HT-29 (cell line): ENCODE results near the gene STYXL2. TPM values are rescaled to one million over a fixed set of nuclear protein-coding genes. Genes with fewer than 3 reads are reported as not detected.

Experiments used
- DNase-seq: peaks from one replicate; pipeline ENCODE4 v3.0.0-alpha.2; 2015; ENCODE audit warnings: low spot score
- total RNA-seq: library from RNA; depleted of rRNA; stranded (reverse); fragments of >200 nt; shearing (Covaris generic); gene quantifications from 2 replicates; pipeline ENCODE4 v1.2.3, GENCODE V29; 2014

Gene STYXL2
- total RNA-seq, 1 experiment from 2014 or later = not detected

DNA sequence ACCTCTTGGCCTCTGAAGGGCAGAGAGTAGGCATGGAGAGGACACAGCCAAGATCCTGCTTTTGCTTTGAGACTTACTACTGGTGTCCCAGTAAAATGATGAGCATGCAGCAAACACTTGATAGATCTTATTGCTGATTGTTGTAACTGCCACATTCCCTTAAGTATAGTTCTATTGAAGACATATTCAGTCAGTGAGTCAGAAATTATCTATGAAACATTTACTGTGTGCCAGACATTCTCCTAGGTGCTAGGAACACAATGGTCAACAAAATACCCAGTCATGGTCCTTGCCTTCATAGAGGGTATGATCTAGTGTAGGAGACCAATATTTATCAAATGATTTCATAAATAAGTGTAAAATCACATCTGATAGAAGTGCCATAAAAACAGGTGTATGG, 13.6 kb downstream of the STYXL2 start:
- DNase-seq = no peak

DNA sequence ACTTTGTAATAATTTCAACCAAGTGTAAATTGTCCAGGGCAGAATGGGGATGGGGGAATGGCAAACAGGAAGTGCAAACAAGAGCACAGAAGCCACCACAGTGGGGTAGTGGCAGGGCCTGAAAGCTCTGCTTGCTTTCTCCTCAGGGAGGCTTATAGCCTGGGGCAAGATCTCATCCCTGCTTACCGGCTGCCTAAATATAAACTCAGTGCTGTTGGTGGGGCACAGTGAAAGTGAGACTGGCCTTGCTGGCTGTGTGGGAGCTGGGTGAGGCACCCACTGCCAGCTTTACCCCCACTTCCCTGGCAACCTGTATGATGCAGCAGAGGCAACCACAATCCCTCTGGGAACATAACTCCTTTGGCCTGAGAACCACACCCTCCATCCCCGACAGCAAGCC, 15.2 kb downstream of the STYXL2 start:
- DNase-seq = no peak

DNA sequence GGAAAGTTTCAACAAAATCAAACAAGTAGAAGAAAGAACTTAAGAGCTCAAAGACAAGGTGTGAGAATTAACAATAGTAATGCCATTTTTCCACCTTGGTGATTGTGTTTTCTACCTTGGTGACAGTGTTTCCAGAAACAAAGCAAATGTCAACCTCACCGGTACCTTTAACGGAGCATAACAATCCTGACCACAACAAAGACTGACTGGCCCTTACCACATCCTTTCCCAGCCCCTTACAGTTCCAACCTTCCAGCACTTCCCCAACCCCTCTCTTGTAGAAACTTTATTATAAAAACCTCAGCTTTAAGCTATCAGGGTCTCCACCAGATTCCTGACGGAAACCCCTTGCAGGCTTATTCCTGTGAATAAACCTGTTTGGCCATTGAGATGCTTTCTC, 16.7 kb downstream of the STYXL2 start:
- no peak for DNase-seq

DNA sequence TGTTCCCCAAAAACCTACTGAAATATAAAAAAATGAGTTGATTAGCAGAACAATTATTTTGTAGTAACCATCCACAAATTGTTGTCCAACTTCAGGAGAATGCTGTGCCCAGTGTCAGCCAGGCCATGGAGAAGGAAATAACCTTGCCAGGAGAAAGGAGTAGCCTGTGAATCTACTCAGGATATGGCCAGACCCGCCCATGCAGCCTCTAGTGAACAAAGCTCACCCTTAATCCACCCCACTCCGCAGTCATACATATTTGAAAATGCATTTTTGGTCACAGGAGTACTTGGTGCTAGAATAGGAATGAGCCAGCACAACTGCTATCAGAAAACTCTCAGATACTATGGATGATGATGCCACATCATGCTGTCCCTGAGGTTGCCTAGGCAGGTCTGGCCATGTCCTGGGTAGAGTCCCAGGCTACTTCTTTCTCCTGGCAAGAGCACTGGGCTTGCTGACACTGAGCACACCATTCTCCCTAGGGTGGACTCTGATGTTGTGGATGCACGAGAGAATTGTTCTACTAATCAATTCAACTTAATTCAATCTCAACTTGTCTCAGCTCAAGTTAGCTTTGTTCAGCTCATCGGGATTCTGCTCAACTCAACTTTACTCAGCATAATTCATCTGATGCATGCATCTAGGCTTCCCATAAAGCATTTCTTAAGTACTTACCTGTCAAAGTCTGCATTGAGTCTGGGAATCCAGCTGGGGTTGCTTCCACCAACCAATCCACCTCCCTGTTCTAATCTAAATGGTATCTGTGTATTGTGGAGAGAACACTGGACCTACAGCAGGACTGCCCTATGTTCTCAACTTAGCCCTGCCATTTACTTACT, 18.2 kb downstream of the STYXL2 start:
- DNase-seq = no peak

DNA sequence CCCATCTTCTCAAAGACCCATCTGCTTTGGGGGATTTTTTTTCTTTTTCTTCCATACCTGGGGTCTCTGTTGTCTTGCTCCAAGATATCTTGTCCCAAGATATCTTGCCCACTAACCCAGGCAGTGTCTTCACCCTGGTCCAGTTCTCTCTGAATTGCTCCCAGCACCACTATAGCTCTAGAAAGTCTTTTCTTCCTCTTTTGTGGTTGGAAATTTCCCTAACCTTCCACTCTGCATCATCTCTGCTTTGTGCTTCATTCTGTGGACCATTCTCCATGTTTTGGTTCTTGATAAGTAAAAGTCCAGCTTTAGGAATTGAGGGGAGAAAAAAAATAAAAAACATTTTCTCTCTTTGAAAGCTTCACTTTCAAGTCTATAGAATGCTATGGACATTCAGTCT, 20.9 kb downstream of the STYXL2 start:
- DNase-seq = no peak

DNA sequence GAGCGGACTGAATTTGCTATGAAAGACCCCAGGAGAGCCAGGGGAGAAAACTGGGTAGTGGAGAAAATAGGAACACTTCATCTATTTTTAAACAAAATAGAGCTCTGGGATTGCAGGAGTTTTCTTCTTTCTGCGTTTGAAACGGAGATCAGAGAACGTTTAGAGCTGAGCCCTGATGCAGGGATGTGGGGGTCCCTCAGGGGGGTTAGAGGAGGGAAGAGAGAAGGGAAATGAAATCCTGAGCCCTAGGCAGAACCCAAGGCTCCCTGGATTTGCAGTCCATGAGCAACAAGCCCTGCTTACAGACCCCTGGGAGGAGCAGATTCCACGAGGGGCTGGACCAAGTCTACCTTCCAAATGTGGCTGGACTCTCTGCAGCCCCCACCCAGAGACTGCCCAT, 21.8 kb downstream of the STYXL2 start:
- no peak for DNase-seq

DNA sequence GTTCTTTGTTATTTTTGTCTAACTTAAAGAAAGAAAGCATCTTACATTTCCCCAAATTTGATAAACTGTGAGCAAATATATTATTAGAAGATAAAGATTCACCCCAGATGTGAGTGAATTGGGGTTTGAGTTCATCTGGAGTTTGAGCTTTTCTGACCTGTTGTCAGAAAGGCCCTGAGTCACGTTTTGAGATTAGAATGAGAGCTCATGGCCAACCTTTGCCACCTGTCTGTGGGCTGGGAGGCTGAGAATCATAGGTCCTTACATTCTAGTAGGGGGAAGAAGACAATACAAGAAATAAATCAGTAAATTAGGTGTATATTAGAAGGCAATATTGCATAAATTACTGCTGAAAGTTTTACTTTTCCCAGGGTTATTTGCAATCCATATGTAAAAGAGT, 22.3 kb downstream of the STYXL2 start:
- DNase-seq = no peak

DNA sequence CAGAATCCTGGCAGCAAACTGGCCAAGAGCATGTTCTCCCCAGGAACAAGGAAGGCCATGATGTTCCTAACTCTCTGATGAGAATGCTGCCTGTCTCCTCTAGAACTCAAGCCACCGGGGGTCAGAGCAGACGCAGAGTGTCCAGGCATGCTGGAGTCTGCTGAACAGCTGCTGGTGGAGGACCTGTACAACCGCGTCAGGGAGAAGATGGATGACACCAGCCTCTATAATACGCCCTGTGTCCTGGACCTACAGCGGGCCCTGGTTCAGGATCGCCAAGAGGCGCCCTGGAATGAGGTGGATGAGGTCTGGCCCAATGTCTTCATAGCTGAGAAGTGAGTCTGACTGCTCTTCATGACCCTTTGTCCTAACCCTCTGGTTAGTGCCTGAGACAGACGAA, 23.4 kb downstream of the STYXL2 start:
- no peak for DNase-seq

DNA sequence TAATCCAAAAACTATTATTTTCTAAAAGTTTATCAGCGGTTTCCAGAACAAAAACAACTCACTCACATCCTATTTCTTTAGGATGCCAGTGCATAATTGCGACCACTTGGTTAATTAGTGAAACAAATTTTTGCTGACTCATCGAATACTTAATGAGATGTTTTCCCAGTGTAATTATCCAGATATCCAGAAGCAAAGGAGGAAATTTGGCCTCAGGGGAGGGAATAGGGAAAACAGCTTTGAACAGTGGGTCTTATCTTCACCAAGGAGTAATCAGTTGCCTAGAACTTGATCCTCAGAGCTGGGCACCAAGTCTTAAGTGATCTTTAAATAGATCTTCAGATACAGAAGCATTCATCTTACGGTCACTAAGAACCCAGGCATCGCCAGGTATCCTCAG, 24.3 kb downstream of the STYXL2 start:
- no peak for DNase-seq

DNA sequence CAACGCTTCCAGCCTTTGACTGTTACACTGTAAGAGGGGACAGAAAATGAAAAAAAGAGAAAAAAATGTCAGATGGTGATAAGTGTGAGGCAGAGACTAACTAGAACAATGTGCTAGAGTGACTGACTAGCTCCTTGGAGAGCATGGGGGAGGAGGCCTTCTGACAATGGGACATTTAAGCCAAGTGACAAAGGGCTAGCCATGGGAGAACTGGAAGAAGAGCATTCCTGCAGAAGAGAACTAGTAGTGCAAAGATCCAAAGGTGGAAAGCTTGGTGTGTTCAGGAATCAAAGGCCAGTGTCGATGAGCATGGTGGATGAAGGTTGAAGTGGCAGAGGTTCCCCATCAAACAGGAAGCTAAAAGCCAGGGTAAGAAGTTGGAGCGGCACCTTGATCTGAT, 25.8 kb downstream of the STYXL2 start:
- DNase-seq = no peak

DNA sequence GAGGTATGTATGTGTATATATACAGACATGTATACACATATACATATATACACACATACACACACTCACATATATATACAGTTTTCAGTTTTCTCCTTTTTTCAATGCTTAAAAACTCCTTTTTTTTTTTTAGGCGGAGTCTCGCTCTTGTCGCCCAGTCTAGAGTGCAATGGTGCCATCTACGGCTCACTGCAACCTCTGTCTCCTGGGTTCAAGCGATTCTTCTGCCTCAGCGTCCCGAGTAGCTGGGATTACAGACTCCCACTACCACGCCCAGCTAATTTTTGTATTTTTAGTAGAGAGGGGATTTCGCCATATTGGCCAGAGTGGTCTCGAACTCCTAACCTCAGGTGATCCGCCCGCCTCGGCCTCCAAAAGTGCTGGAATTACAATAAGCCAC, 27.0 kb downstream of the STYXL2 start:
- DNase-seq = no peak

DNA sequence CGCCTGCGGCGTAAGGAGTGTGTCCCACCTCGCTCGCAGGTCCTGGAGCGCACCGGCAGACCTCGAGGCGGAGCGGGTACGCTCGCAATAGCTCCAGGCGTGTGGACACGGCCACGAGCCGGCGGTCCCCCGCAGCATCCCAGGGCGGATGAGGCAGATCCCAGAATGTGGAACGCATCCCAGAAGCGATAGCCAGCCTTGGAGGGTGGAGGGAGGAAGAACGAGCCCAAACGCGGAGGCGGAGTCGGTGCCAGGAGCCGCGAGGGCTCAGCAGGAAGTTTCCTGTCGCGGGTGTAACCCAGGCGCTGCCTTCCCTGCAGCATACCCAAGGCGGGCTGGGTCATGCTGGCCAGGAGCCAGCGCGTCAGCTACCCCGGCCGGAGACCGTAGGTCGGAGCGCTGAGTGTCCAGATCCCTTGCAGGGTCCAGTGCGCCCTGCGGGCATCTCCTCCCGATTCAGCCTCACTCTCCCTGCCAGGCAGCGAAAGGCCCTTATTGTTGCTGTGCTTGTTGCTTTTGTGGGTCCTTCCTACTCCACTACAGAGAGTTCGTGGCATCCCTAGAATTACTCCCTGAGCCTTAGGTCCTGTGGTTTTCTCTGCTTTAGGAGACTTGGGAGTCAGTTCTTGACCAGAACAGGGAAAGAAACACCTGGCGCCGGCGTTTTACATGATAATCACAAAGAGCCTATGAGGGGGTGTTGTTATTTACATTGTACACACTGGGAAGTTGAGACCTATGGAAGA, 27.7 kb downstream of the STYXL2 start:
- peak; percentile 84 for DNase-seq

DNA sequence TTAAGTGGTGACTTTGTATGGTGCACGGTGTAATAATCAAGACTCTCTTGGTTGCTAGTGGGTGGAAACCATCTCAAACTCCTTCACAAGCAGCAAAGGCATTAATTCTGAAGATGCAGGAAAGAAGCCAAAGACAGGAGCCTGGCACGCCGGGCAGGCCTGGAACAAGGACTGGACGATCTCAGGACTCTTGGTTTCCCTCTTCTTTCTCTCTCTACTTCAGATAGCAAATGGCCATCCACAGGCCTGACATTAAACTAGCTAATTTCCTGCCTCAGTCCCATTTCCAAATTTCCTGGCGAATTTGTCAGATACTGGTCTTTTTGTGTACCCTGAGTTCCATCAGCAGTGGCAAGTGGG, 28.2 kb downstream of the STYXL2 start:
- DNase-seq = no peak

DNA sequence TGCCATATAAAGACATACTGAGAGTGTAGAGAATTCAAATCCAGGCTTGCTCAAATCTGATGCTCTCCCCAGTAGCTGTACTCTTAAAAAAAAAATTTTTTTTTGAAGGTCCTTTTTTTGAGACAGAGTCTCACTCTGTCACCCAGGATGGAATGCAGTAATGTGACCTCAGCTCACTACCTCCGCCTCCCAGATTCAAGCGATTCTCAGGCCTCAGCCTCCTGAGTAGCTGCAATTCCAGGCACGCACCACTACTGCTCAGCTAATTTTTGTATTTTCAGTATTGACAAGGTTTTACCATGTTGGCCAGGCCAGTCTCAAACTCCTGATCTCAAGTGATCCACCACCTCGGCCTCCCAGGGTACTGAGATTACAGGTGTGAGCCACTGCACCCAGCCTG, 28.7 kb downstream of the STYXL2 start:
- DNase-seq = no peak

DNA sequence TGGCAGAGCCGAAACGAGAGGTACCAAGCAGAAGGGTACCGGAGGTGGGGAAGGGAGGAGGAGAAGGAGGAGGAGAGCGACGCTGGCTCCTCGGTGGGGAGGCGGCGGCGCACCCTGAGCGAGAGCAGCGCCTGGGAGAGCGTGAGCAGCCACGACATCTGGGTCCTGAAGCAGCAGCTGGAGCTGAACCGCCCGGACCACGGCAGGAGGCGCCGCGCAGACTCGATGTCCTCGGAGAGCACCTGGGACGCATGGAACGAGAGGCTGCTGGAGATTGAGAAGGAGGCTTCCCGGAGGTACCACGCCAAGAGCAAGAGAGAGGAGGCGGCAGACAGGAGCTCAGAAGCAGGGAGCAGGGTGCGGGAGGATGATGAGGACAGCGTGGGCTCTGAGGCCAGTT, 32.4 kb downstream of the STYXL2 start:
- no peak for DNase-seq

DNA sequence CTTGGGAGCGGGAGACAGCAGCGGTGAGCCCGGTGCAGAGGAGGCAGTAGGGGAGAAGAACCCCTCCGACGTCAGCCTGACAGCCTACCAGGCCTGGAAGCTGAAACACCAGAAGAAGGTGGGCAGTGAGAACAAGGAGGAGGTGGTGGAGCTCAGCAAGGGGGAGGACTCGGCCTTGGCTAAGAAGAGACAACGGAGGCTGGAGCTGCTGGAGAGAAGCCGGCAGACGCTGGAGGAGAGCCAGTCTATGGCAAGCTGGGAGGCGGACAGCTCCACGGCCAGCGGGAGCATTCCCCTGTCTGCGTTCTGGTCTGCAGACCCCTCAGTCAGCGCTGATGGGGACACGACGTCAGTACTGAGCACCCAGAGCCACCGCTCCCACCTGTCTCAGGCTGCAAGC, 32.9 kb downstream of the STYXL2 start:
- DNase-seq = no peak

DNA sequence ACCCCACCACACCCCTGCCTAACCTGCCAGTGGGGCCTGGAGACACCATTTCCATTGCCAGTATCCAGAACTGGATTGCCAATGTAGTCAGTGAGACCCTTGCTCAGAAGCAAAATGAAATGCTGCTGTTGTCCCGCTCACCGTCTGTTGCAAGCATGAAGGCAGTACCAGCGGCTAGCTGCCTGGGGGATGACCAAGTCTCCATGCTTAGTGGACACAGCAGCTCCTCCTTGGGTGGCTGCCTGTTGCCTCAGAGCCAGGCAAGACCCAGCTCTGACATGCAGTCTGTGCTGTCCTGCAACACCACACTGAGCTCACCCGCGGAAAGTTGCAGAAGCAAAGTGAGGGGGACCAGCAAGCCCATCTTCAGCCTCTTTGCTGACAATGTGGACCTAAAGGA, 33.4 kb downstream of the STYXL2 start:
- DNase-seq = no peak

DNA sequence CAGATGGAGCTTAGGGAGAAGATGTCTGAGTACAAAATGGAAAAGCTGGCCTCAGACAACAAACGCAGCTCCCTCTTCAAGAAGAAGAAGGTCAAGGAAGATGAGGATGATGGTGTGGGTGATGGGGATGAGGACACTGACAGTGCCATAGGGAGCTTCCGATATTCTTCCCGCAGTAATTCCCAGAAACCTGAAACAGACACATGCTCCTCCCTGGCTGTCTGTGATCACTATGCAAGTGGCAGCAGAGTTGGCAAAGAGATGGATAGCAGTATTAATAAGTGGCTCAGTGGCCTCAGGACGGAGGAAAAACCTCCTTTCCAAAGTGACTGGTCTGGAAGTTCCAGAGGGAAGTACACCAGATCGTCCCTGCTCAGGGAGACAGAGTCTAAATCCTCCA, 33.8 kb downstream of the STYXL2 start:
- DNase-seq = no peak

DNA sequence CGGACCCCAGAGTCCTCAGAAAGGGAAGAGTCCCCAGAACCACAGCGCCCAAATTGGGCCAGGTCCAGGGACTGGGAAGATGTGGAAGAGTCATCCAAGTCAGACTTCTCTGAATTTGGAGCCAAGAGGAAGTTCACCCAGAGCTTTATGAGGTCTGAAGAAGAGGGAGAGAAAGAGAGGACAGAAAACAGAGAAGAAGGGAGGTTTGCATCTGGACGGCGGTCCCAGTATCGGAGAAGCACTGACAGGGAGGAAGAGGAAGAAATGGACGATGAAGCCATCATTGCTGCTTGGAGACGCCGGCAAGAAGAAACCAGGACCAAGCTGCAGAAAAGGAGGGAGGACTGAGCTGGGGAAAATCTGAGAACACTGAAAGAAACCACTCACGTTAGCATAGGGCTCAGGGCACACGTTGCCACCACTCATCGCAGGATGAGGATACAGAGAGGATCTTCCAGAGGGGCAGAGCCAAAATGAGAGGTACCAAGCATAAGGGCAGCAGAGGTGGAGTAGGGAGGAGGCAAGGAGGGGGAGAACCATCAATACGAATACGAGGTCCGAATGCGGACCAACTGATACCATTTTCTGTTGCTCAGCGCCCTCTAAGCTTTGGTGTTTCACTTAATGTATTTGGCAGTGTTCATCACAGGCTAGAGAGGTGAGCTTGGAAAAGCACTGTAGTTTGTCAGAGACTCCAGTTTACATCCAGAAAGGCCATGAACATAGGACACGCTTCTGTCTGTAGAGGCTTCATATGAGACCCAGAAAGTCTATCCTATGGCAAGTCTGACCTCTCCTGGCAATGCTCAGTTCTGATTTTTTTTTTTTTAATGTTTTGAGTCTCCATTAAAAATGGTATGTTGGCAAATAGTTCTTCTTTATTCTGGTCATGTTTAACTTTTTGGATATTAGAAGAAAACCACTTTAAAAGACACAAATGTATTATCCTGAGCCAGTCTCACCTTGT, 34.7 kb downstream of the STYXL2 start:
- peak; percentile 42 for DNase-seq

DNA sequence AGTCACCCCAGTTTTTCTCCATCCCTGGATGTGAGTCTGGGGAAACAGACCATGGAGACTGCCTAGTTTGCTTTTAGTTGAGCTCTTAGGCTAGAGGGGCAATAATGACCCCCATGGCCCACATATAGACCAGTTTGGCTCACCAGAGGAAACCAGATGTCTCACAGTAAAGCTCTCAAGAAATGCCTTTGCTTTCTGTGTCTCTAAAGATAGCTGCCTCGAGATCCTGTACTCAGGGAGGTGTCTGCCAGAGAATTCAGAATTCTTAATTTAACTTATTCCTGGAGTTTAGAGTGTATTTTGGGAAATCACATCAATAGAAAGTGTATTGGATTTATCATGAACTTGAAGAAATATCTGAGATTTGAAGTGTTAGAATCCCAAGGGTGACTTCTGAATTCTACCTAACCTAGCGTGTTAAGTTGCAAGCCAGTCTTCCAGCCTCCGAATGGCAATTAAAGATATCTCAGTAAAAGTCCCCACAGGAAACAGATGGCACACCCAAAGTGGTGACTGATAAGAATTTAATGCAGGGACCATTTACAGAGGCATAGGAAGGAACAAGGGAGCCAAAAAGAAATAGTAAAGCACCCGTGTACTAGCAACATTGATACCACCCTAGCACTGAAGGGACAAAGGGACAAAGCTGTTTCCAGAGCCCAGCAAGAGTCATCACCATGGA, 37.1 kb downstream of the STYXL2 start:
- DNase-seq = no peak

DNA sequence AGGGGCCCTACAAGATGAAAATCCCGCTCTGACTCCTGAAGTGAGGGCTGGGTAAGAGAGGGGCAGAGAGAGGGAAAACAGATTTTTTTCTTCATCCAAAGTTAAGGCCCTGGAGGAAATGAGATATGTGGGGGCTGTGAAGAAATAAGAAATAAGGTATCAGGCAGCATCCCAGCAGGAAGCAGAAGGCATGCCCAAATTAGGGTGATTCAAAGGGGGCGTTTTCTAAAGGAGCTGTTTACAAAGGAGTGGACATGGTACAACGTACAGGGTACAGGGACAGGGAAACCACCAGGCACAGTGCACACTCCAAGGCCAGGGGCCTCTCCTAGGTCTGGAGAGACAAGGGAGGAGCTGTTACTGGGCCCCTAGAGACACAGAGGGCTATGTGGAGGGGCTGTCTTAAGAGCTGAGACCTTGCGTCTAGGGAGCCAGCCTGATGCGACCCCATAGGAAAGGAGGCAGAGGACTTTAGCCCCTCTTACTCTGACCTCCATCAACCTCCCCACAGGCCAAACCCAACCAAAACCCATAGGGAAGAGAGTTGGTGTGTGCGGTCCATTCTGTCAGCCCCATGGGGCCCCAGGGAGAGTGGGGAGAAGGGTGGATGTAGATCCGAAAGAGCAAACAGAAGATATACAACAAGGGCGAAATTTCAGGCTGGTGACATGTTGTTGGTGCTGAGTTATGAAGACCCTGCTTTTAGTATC, 38.6 kb downstream of the STYXL2 start:
- no peak for DNase-seq
